Astrocyte of the cerebellum (primary cell): ENCODE measurements around the gene MEGF10.

Experiments used
- DNase-seq: peaks from one replicate; pipeline ENCODE4 v3.0.0-alpha.2; 2011; ENCODE audit warnings: low read depth
- H3K4me3 ChIP-seq: 2 replicates; pipeline ENCODE4 v1.5.1; 2011; ENCODE audit warnings: mild to moderate bottlenecking, low read depth, low read length, moderate library complexity
- in situ Hi-C: cut with HindIII; loops from 2 replicates; pipeline ENCODE4 v1.10.0; 2017; ENCODE audit warnings: low sequenced_read_pairs
- TF ChIP-seq, protein P1 (sequence below): IDR thresholded peaks from 2 replicates; pipeline ENCODE4 v1.5.1; 2012; ENCODE audit warnings: low read length, low read depth, moderate library complexity, mild to moderate bottlenecking; ENCODE audit errors: missing control alignments

The MEGF10 gene

DNA sequence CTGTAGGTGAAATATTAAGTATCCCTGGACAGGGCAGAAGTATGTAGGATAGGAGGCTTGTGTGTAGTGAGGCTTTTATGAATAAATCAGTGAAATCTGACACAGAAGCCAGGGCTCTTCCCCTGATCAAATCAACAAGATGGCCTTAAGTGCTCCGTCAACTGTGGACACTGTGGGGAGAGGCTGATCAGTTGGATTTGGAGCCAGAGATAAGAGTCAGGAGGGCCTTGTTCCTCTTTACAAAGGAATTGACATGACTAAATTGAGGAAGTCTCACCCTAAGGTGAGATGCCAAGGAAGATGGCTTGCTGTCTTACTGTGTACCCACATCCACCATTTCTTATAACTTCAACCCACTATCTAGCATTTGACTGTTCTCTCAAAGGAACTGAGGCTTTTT, 135.3 kb downstream of the MEGF10 start:
- TF ChIP-seq, protein P1, sequence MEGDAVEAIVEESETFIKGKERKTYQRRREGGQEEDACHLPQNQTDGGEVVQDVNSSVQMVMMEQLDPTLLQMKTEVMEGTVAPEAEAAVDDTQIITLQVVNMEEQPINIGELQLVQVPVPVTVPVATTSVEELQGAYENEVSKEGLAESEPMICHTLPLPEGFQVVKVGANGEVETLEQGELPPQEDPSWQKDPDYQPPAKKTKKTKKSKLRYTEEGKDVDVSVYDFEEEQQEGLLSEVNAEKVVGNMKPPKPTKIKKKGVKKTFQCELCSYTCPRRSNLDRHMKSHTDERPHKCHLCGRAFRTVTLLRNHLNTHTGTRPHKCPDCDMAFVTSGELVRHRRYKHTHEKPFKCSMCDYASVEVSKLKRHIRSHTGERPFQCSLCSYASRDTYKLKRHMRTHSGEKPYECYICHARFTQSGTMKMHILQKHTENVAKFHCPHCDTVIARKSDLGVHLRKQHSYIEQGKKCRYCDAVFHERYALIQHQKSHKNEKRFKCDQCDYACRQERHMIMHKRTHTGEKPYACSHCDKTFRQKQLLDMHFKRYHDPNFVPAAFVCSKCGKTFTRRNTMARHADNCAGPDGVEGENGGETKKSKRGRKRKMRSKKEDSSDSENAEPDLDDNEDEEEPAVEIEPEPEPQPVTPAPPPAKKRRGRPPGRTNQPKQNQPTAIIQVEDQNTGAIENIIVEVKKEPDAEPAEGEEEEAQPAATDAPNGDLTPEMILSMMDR, result no peak
- H3K4me3 ChIP-seq, result no peak overlapping the region
- in situ Hi-C loops, result no loop called here
- no peak for DNase-seq

DNA sequence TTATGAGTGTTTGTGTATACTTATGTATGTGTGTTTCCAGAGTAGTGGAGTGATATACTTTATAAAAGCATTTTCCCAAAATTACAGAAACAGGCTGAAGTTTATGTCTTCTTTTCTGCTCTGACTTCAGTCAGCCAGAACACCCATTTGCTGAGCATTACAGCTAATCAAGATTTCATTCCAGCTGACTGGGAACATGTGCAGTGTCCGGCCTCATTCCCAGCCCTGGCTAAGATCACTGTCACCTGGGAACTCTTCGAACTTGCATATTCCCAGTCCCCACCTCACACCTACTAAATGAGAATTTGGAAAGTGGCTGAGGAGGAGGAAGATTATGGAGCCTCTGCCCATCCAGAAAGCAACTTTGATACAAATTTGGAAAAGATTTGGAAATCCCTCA, 136.1 kb downstream of the MEGF10 start:
- in situ Hi-C loops, result no loop called here
- DNase-seq, result no peak
- H3K4me3 ChIP-seq, result no peak overlapping the region
- TF ChIP-seq, protein P1, result no peak

DNA sequence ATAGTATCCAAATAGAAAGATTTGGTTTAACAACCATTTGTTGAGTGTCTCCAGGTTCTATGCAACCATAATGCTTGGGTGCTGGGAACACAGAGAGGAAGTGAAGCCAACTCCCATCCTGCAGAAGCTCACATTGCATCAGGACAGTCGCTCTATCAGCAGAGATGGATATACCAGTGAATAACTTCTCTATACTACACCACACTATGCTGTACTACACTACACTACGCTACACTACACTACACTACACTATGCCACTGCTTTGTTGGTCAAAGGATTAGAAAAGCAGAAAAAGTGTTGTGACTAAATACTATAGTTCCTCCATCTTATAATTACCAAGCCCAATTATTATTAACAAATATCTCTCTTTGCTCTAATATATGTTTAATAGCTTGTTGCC, 137.7 kb downstream of the MEGF10 start:
- TF ChIP-seq, protein P1, result no peak
- DNase-seq, result no peak
- in situ Hi-C loops, result no loop called here
- H3K4me3 ChIP-seq, result no peak overlapping the region

DNA sequence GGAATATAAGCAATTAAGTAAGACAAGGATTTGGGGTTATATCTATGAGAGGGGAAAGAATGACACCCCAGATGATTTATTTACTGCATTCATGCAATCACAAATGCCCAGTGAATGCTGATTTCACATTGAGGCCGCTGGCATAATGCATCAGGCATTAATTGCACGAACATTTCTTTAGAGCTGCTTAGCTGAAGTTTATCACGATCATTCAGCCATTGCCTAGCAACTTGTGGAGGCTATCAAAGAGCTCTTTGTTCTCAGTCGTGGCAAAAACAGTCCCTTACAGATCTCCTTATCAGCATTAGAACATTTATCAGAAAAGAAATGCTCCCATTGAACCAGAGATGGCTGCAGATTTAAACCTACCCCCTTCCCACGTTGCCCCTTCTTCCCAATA, 138.2 kb downstream of the MEGF10 start:
- no peak for DNase-seq
- in situ Hi-C loops, result no loop called here
- TF ChIP-seq, protein P1, result no peak
- H3K4me3 ChIP-seq, result no peak overlapping the region

DNA sequence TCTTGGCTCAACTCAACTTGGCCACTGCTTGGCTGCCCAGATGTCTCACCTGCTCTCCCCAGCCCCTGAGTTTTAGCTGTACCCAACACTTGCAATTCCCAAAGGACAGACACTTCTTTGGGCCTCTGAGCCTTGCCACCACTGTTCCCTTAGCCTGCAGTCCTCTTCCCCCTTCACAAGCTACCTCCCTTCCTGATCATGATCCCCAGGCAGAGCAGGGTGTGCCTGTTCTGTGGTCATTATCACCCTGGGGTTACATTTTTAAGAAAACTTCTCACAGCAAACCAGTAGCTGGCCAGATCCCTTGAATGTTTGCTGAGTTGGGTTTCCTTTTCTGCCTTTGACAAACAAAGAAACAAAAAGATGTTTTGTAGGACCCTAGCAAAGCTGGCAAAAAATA, 139.3 kb downstream of the MEGF10 start:
- no peak for DNase-seq
- no peak overlapping the region for H3K4me3 ChIP-seq
- TF ChIP-seq, protein P1, result no peak
- in situ Hi-C loops, result loop anchor here (10.0 kb wide), 1 partner anchor 125 kb away; no protein-coding TSS in a partner anchor

DNA sequence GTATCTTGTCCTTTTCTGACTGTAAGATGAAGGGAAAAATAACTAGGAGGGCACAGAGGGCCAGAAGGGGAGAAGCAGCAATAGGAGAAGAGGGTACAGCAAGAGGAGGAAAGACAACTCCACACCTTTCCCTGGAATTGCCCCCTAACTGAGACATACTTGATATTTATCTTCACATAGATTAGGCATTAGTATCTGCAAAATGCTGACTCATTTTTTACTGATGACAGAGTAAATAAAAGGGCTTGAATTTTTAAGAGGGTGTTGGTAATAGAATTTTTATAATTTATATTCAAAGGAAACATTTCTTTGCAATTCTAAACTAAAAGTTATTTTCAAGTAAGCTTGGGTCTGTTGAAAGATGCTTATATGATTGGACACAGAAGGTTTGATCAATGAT, 140.0 kb downstream of the MEGF10 start:
- no peak for DNase-seq
- TF ChIP-seq, protein P1, result no peak
- H3K4me3 ChIP-seq, result no peak overlapping the region
- in situ Hi-C loops, result loop anchor here (10.0 kb wide), 1 partner anchor 126 kb away; no protein-coding TSS in a partner anchor
